H9 (cell line): ENCODE data around the gene SNX4. TPM values are rescaled to one million over a fixed set of nuclear protein-coding genes. Genes with fewer than 3 reads are reported as not detected.

Source experiments
- DNase-seq: peaks from one replicate; pipeline ENCODE4 v3.0.0-alpha.2; 2017
- H2AFZ ChIP-seq: one replicate; pipeline ENCODE4 v1.6.1; 2013; ENCODE audit warnings: mild to moderate bottlenecking, low read length, control low read depth, moderate library complexity
- H2AK5ac ChIP-seq: 2 replicates; pipeline ENCODE4 v1.6.1; 2013; ENCODE audit warnings: low read length, control low read depth, mixed read lengths; ENCODE audit not compliant: insufficient read length
- H2BK120ac ChIP-seq: one replicate; pipeline ENCODE4 v1.6.1; 2013; ENCODE audit warnings: low read depth, mild to moderate bottlenecking, low read length, control low read depth, inconsistent platforms; ENCODE audit not compliant: poor library complexity, severe bottlenecking
- H2BK12ac ChIP-seq: 2 replicates; pipeline ENCODE4 v1.6.1; 2013; ENCODE audit warnings: low read length, control low read depth, mixed read lengths, low read depth; ENCODE audit not compliant: insufficient read length
- H2BK15ac ChIP-seq: 2 replicates; pipeline ENCODE4 v1.6.1; 2013; ENCODE audit warnings: low read depth, low read length, control low read depth
- H2BK20ac ChIP-seq: one replicate; pipeline ENCODE4 v1.6.1; 2013; ENCODE audit warnings: low read depth, mild to moderate bottlenecking, low read length, control low read depth, inconsistent platforms; ENCODE audit not compliant: poor library complexity, severe bottlenecking
- H2BK5ac ChIP-seq: 2 replicates; pipeline ENCODE4 v1.6.1; 2013; ENCODE audit warnings: low read length, control low read depth, mixed read lengths; ENCODE audit not compliant: insufficient read length
- H3K14ac ChIP-seq: 2 replicates; pipeline ENCODE4 v1.6.1; 2013; ENCODE audit warnings: low read length, control low read depth; ENCODE audit not compliant: insufficient read depth
- H3K18ac ChIP-seq: 2 replicates; pipeline ENCODE4 v1.6.1; 2013; ENCODE audit warnings: low read depth, mild to moderate bottlenecking, mixed read lengths, low read length, control low read depth; ENCODE audit not compliant: insufficient read length
- H3K23ac ChIP-seq: 2 replicates; pipeline ENCODE4 v1.6.1; 2013; ENCODE audit warnings: low read length, control low read depth, mixed read lengths, low read depth; ENCODE audit not compliant: insufficient read length
- H3K23me2 ChIP-seq: 2 replicates; pipeline ENCODE4 v1.6.1; 2013; ENCODE audit warnings: low read depth, mild to moderate bottlenecking, mixed read lengths, low read length, control low read depth; ENCODE audit not compliant: insufficient read length, poor library complexity, severe bottlenecking
- H3K27ac ChIP-seq: 2 replicates; pipeline ENCODE4 v1.5.1; 2013; ENCODE audit warnings: low read length, control low read depth, mixed read lengths, low read depth; ENCODE audit not compliant: insufficient read length
- H3K27me3 ChIP-seq: 2 replicates; pipeline ENCODE4 v1.6.1; 2013; ENCODE audit warnings: low read length, control low read depth, inconsistent platforms; ENCODE audit not compliant: insufficient read depth
- H3K4ac ChIP-seq: 2 replicates; pipeline ENCODE4 v1.6.1; 2013; ENCODE audit warnings: low read depth, mild to moderate bottlenecking, control low read depth, inconsistent platforms, low read length, moderate library complexity
- H3K4me1 ChIP-seq: 2 replicates; pipeline ENCODE4 v1.6.1; 2013; ENCODE audit warnings: low read length, control low read depth, inconsistent platforms; ENCODE audit not compliant: insufficient read depth
- H3K4me2 ChIP-seq: 2 replicates; pipeline ENCODE4 v1.6.1; 2013; ENCODE audit warnings: low read length, control low read depth, mixed read lengths; ENCODE audit not compliant: insufficient read length, insufficient read depth
- H3K56ac ChIP-seq: 2 replicates; pipeline ENCODE4 v1.6.1; 2013; ENCODE audit warnings: low read depth, mild to moderate bottlenecking, mixed read lengths, low read length, control low read depth; ENCODE audit not compliant: insufficient read length
- H3K79me1 ChIP-seq: 2 replicates; pipeline ENCODE4 v1.6.1; 2013; ENCODE audit warnings: low read depth, mild to moderate bottlenecking, moderate library complexity, low read length, control low read depth, inconsistent platforms; ENCODE audit not compliant: insufficient read depth, poor library complexity, severe bottlenecking
- H3K79me2 ChIP-seq: 2 replicates; pipeline ENCODE4 v1.6.1; 2013; ENCODE audit warnings: low read length, control low read depth, inconsistent platforms; ENCODE audit not compliant: insufficient read depth
- H3K9ac ChIP-seq: 2 replicates; pipeline ENCODE4 v1.6.1; 2013; ENCODE audit warnings: low read length, control low read depth, mixed read lengths; ENCODE audit not compliant: insufficient read length; ENCODE audit errors: extremely low read depth
- H3K9me3 ChIP-seq: one replicate; pipeline ENCODE4 v1.6.1; 2013; ENCODE audit warnings: low read depth, low read length, inconsistent platforms; ENCODE audit not compliant: control insufficient read depth
- H3T11ph ChIP-seq: one replicate; pipeline ENCODE4 v1.6.1; 2013; ENCODE audit warnings: mild to moderate bottlenecking, low read length, control low read depth, inconsistent platforms
- H4K20me1 ChIP-seq: one replicate; pipeline ENCODE4 v1.6.1; 2013; ENCODE audit not compliant: control insufficient read depth, insufficient read length, insufficient read depth
- H4K5ac ChIP-seq: 2 replicates; pipeline ENCODE4 v1.6.1; 2013; ENCODE audit warnings: low read depth, mild to moderate bottlenecking, mixed read lengths, low read length, control low read depth; ENCODE audit not compliant: insufficient read length
- H4K8ac ChIP-seq: replicated peaks from 2 replicates; pipeline ENCODE4 v1.6.1; 2013; ENCODE audit warnings: low read length, control low read depth, mixed read lengths, low read depth; ENCODE audit not compliant: insufficient read length
- H4K91ac ChIP-seq: 2 replicates; pipeline ENCODE4 v1.6.1; 2013; ENCODE audit warnings: low read depth, mild to moderate bottlenecking, moderate library complexity, mixed read lengths, low read length, control low read depth; ENCODE audit not compliant: insufficient read length
- H3K27ac Mint-ChIP-seq, 3 experiments: 2 replicates in 2 of 3; 3 replicates in 1 of 3; pipeline ENCODE4 v1.8.0; 2020 to 2021; ENCODE audit warnings: mixed read lengths in 3 of 3, mild to moderate bottlenecking in 1 of 3, moderate library complexity in 1 of 3
- H3K27me3 Mint-ChIP-seq: 2 replicates; pipeline ENCODE4 v1.8.0; 2021; ENCODE audit warnings: low read depth, mild to moderate bottlenecking, moderate library complexity, mixed read lengths
- H3K36me3 Mint-ChIP-seq, 3 experiments: 2 replicates in 2 of 3; 3 replicates in 1 of 3; pipeline ENCODE4 v1.8.0; 2020 to 2021; ENCODE audit warnings: low read depth in 3 of 3, mixed read lengths in 3 of 3; ENCODE audit not compliant: insufficient read depth in 1 of 3
- H3K4me1 Mint-ChIP-seq, 2 experiments: 2 replicates each; pipeline ENCODE4 v1.8.0; 2020; ENCODE audit warnings: mixed read lengths in 2 of 2
- H3K4me3 Mint-ChIP-seq, 2 experiments: 2 replicates in 1 of 2; 3 replicates in 1 of 2; pipeline ENCODE4 v1.8.0; 2020 to 2021; ENCODE audit warnings: mild to moderate bottlenecking in 2 of 2, mixed read lengths in 2 of 2, moderate library complexity in 1 of 2
- H3K9me3 Mint-ChIP-seq, 2 experiments: 2 replicates in 1 of 2; 3 replicates in 1 of 2; pipeline ENCODE4 v1.8.0; 2020; ENCODE audit warnings: mild to moderate bottlenecking in 2 of 2, mixed read lengths in 2 of 2, moderate library complexity in 1 of 2
- total RNA-seq: library from RNA; stranded (reverse); gene quantifications from 2 replicates; pipeline ENCODE4 v1.2.1, GENCODE V29; 2021
- TF ChIP-seq, protein P1 (sequence below): fragments of 200-600 bp; sonication (generic); conservative IDR thresholded peaks from 3 replicates; pipeline ENCODE4 v1.8.0; 2021; ENCODE audit warnings: antibody characterized with exemption, mild to moderate bottlenecking

The SNX4 gene
- total RNA-seq, 1 experiment from 2014 or later: 29.5 TPM

DNA sequence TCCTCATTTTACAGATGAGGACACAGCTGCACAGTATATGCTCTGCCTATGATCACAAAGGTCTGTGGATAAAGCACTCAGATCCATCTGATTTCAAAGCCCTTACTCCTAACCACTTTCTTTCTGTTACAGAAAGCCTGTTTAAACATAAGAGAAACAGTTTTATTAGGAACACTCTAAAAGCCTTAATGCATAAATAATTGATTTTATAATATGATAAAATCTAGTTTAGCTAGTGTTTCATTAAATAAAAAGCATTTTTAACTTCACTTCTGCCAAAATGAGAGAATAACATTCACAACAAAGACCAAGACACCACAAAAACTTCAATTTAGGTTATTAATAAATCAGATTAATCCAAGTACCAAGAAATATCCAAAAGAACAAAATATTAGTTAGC, 21.4 kb downstream of the SNX4 start:
- H2AFZ ChIP-seq: no peak overlapping the region
- H2BK12ac ChIP-seq: no peak overlapping the region
- H3K14ac ChIP-seq: no peak overlapping the region
- no peak overlapping the region for H4K8ac ChIP-seq
- no peak overlapping the region for H2BK15ac ChIP-seq
- no peak overlapping the region for H3K9ac ChIP-seq
- no peaks in the 10 kb centered on the region for H3K27me3 ChIP-seq
- no peak overlapping the region for H3K4me3 Mint-ChIP-seq
- H2BK20ac ChIP-seq: no peak overlapping the region
- H3K4me1 ChIP-seq: no peaks in the 10 kb centered on the region
- no peaks in the 10 kb centered on the region for H3K4me1 Mint-ChIP-seq
- H2BK120ac ChIP-seq: no peak overlapping the region
- no peak overlapping the region for H3K4ac ChIP-seq
- H3K27ac ChIP-seq: no peak overlapping the region
- no peak overlapping the region for H3K4me2 ChIP-seq
- H3K18ac ChIP-seq: no peak overlapping the region
- TF ChIP-seq, protein P1, sequence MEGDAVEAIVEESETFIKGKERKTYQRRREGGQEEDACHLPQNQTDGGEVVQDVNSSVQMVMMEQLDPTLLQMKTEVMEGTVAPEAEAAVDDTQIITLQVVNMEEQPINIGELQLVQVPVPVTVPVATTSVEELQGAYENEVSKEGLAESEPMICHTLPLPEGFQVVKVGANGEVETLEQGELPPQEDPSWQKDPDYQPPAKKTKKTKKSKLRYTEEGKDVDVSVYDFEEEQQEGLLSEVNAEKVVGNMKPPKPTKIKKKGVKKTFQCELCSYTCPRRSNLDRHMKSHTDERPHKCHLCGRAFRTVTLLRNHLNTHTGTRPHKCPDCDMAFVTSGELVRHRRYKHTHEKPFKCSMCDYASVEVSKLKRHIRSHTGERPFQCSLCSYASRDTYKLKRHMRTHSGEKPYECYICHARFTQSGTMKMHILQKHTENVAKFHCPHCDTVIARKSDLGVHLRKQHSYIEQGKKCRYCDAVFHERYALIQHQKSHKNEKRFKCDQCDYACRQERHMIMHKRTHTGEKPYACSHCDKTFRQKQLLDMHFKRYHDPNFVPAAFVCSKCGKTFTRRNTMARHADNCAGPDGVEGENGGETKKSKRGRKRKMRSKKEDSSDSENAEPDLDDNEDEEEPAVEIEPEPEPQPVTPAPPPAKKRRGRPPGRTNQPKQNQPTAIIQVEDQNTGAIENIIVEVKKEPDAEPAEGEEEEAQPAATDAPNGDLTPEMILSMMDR: no peak
- H3K27ac Mint-ChIP-seq: no peak overlapping the region
- no peak overlapping the region for H3T11ph ChIP-seq
- no peak overlapping the region for H4K91ac ChIP-seq
- no peaks in the 10 kb centered on the region for H3K9me3 Mint-ChIP-seq
- H3K23me2 ChIP-seq: no peaks in the 10 kb centered on the region
- no peaks in the 10 kb centered on the region for H3K79me2 ChIP-seq
- H3K79me1 ChIP-seq: no peaks in the 10 kb centered on the region
- H3K36me3 Mint-ChIP-seq: peaks cover 9 to 46% (median 46%) of the 10 kb centered on the region in 3 experiments; a peak in 6 of 7 replicates
- no peaks in the 10 kb centered on the region for H4K20me1 ChIP-seq
- no peak overlapping the region for H2AK5ac ChIP-seq
- H3K56ac ChIP-seq: no peak overlapping the region
- no peak overlapping the region for H4K5ac ChIP-seq
- no peaks in the 10 kb centered on the region for H3K9me3 ChIP-seq
- no peaks in the 10 kb centered on the region for H3K27me3 Mint-ChIP-seq
- H3K23ac ChIP-seq: no peak overlapping the region
- no peak for DNase-seq
- no peak overlapping the region for H2BK5ac ChIP-seq
